Subcutaneous abdominal adipose tissue (tissue), 5 donors: ENCODE data around the gene MAPKAP1.

Experiments
- H3K27ac ChIP-seq: one replicate; pipeline ENCODE4 v1.7.0; 2013; ENCODE audit warnings: low read depth, mild to moderate bottlenecking, inconsistent platforms, low read length, moderate library complexity
- H3K27me3 ChIP-seq, 5 donors: one replicate each; pipeline ENCODE4 v1.7.0; 2013; ENCODE audit warnings: low read length in 5 of 5, inconsistent platforms in 1 of 5; ENCODE audit not compliant: control insufficient read depth in 5 of 5, insufficient read depth in 4 of 5
- H3K36me3 ChIP-seq, 5 donors: one replicate each; pipeline ENCODE4 v1.7.0; 2013; ENCODE audit warnings: low read length in 5 of 5; ENCODE audit not compliant: control insufficient read depth in 5 of 5, insufficient read depth in 5 of 5
- H3K4me1 ChIP-seq, 5 donors: one replicate each; pipeline ENCODE4 v1.7.0; 2013; ENCODE audit warnings: low read length in 5 of 5, mild to moderate bottlenecking in 3 of 5, moderate library complexity in 1 of 5; ENCODE audit not compliant: control insufficient read depth in 5 of 5, insufficient read depth in 5 of 5
- H3K4me3 ChIP-seq, 5 donors: one replicate each; pipeline ENCODE4 v1.7.0; 2013; ENCODE audit warnings: low read length in 5 of 5, low read depth in 1 of 5
- H3K9ac ChIP-seq, 5 donors: one replicate each; pipeline ENCODE4 v1.7.0; 2013; ENCODE audit warnings: low read length in 5 of 5, mild to moderate bottlenecking in 4 of 5, moderate library complexity in 3 of 5
- H3K9me3 ChIP-seq, 5 donors: one replicate each; pipeline ENCODE4 v1.7.0; 2013; ENCODE audit warnings: low read length in 5 of 5; ENCODE audit not compliant: control insufficient read depth in 5 of 5
- donor health status: healthy.
- donor health status: healthy.
- donor health status: healthy.
- donor health status: healthy.
- donor health status: healthy.

MAPKAP1 gene

GRCh38 chr9:125529107-125529506, 177.9 kb downstream of the MAPKAP1 start:
- no peak overlapping the region for H3K9ac ChIP-seq
- H3K4me1 ChIP-seq: peaks cover 0 to 17% (median 0%) of the 10 kb centered on the region in 5 donors
- no peak overlapping the region for H3K27ac ChIP-seq
- no peaks in the 10 kb centered on the region for H3K9me3 ChIP-seq
- no peaks in the 10 kb centered on the region for H3K36me3 ChIP-seq
- H3K27me3 ChIP-seq: no peaks in the 10 kb centered on the region
- no peak overlapping the region for H3K4me3 ChIP-seq

- peaks cover 0 to 17% (median 2%) of the 10 kb centered on the region in 5 donors for H3K4me1 ChIP-seq
- no peak overlapping the region for H3K27ac ChIP-seq
- no peak overlapping the region for H3K4me3 ChIP-seq
- H3K9me3 ChIP-seq: no peaks in the 10 kb centered on the region
- no peaks in the 10 kb centered on the region for H3K36me3 ChIP-seq
- H3K9ac ChIP-seq: no peak overlapping the region
- no peaks in the 10 kb centered on the region for H3K27me3 ChIP-seq
Measured at GRCh38 chr9:125527471-125528002, 179.5 kb downstream of the MAPKAP1 start.

- H3K4me1 ChIP-seq: peaks cover 0 to 22% (median 6%) of the 10 kb centered on the region in 5 donors
- no peak overlapping the region for H3K4me3 ChIP-seq
Measured at GRCh38 chr9:125525921-125526631, 180.9 kb downstream of the MAPKAP1 start.

GRCh38 chr9:125524583-125525355, 182.2 kb downstream of the MAPKAP1 start:
- Histone ChIP-seq H3K9ac (no peak overlapping the region), H3K36me3 (no peaks in the 10 kb centered on the region), H3K4me3 (no peak overlapping the region), H3K4me1 (peaks cover 0 to 16% (median 6%) of the 10 kb centered on the region in 5 donors), H3K27me3 (no peaks in the 10 kb centered on the region), H3K27ac (no peak overlapping the region), H3K9me3 (no peaks in the 10 kb centered on the region)

More at GRCh38 chr9:125525921-125526631, 180.9 kb downstream of the MAPKAP1 start:
- Histone ChIP-seq H3K36me3 (no peaks in the 10 kb centered on the region), H3K9me3 (no peaks in the 10 kb centered on the region), H3K27ac (no peak overlapping the region), H3K9ac (no peak overlapping the region), H3K27me3 (no peaks in the 10 kb centered on the region)

GRCh38 chr9:125523681-125524080, 183.3 kb downstream of the MAPKAP1 start:
- Histone ChIP-seq H3K9ac (no peak overlapping the region), H3K27ac (no peak overlapping the region), H3K9me3 (no peaks in the 10 kb centered on the region), H3K27me3 (no peaks in the 10 kb centered on the region), H3K4me1 (peaks cover 0 to 13% (median 6%) of the 10 kb centered on the region in 5 donors), H3K4me3 (no peak overlapping the region), H3K36me3 (peaks cover 0 to 3% (median 0%) of the 10 kb centered on the region in 5 donors)

GRCh38 chr9:125522328-125522725, 184.7 kb downstream of the MAPKAP1 start:
- Histone ChIP-seq H3K36me3 (peaks cover 0 to 3% (median 0%) of the 10 kb centered on the region in 5 donors), H3K4me3 (no peak overlapping the region), H3K4me1 (peaks cover 0 to 13% (median 6%) of the 10 kb centered on the region in 5 donors), H3K27me3 (no peaks in the 10 kb centered on the region), H3K27ac (no peak overlapping the region), H3K9me3 (no peaks in the 10 kb centered on the region), H3K9ac (no peak overlapping the region)

- H3K4me3 ChIP-seq: no peak overlapping the region
- H3K4me1 ChIP-seq: peaks cover 0 to 13% (median 6%) of the 10 kb centered on the region in 5 donors
- H3K27ac ChIP-seq: no peak overlapping the region
- no peak overlapping the region for H3K9ac ChIP-seq
- no peaks in the 10 kb centered on the region for H3K9me3 ChIP-seq
- H3K36me3 ChIP-seq: peaks cover 0 to 3% (median 0%) of the 10 kb centered on the region in 5 donors
- H3K27me3 ChIP-seq: no peaks in the 10 kb centered on the region
Measured at GRCh38 chr9:125521462-125522327, 185.3 kb downstream of the MAPKAP1 start.

- Histone ChIP-seq H3K4me3 (no peak overlapping the region), H3K27ac (no peak overlapping the region), H3K9me3 (no peaks in the 10 kb centered on the region), H3K36me3 (peaks cover 0 to 3% (median 0%) of the 10 kb centered on the region in 5 donors), H3K9ac (no peak overlapping the region), H3K4me1 (peaks cover 0 to 9% (median 7%) of the 10 kb centered on the region in 5 donors), H3K27me3 (no peaks in the 10 kb centered on the region)
Measured at GRCh38 chr9:125519734-125520133, 187.3 kb downstream of the MAPKAP1 start.

GRCh38 chr9:125517577-125517976, 189.4 kb downstream of the MAPKAP1 start:
- Histone ChIP-seq H3K4me1 (peaks cover 0 to 7% (median 6%) of the 10 kb centered on the region in 5 donors), H3K36me3 (peaks cover 0 to 3% (median 0%) of the 10 kb centered on the region in 5 donors), H3K9me3 (no peaks in the 10 kb centered on the region), H3K27ac (no peak overlapping the region), H3K27me3 (no peaks in the 10 kb centered on the region), H3K4me3 (no peak overlapping the region), H3K9ac (no peak overlapping the region)
